ENCODE data around the gene CDC25C. TPM values are rescaled to one million over a fixed set of nuclear protein-coding genes. Genes with fewer than 3 reads are reported as not detected.

Gene CDC25C
- total and polyA plus RNA-seq, 2 experiments from 2014 or later = 2.9 to 4.5 TPM

GRCh38 chr5:138344887-138345622 lies 13.5 kb upstream of the CDC25C start:
- Histone ChIP-seq H4K20me1 (ENCODE audit: insufficient read depth) (no peaks in the 10 kb centered on the region), H3K4me2 (ENCODE audit: unreplicated experiment) (no peak overlapping the region), H3K27ac (no peak overlapping the region), H3K9ac (no peak overlapping the region), H3K9me2 (ENCODE audit: insufficient read depth) (no peaks in the 10 kb centered on the region), H3K79me2 (ENCODE audit: insufficient read depth) (peaks cover 45% of the 10 kb centered on the region), H3K4me3 (no peak overlapping the region), H3K9me3 (ENCODE audit: low read depth) (no peaks in the 10 kb centered on the region), H2AFZ (no peak overlapping the region), H3K27me3 (replicated peaks; ENCODE audit: insufficient read depth) (no peaks in the 10 kb centered on the region), H3K4me1 (ENCODE audit: insufficient read depth) (peaks cover 15% of the 10 kb centered on the region), H3K36me3 (ENCODE audit: low read depth) (peaks cover 36% of the 10 kb centered on the region), H3F3A (ENCODE audit: insufficient read depth) (peaks cover 30% of the 10 kb centered on the region)
- 95 to 97% methylated on average over 31 to 32 of the region's 32 CpGs for WGBS, 2 experiments (ENCODE audit: low coverage in 1 of 2, low lambda C conversion rate in 2 of 2, missing lambda C conversion rate in 2 of 2)
- DNase-seq = no peak
- in situ Hi-C loops (cut with MboI) = no loop called here
- no peak for TF ChIP-seq EZH2 (IDR thresholded peaks at IDR 0.05; ENCODE audit: insufficient read depth, poor library complexity, severe bottlenecking)
- TF ChIP-seq EZH2phosphoT487 (IDR thresholded peaks at IDR 0.05; ENCODE audit: insufficient read depth, low read depth) = no peak

- no peaks in the 10 kb centered on the region for H3K9me2 ChIP-seq (ENCODE audit: insufficient read depth)
- no peak overlapping the region for H2AFZ ChIP-seq
- no peaks in the 10 kb centered on the region for H4K20me1 ChIP-seq (ENCODE audit: insufficient read depth)
- H3K79me2 ChIP-seq (ENCODE audit: insufficient read depth) = peaks cover 64% of the 10 kb centered on the region
- no peak for TF ChIP-seq EZH2 (IDR thresholded peaks at IDR 0.05; ENCODE audit: insufficient read depth, poor library complexity, severe bottlenecking)
- no peak for TF ChIP-seq EZH2phosphoT487 (IDR thresholded peaks at IDR 0.05; ENCODE audit: insufficient read depth, low read depth)
- no peaks in the 10 kb centered on the region for H3F3A ChIP-seq (ENCODE audit: insufficient read depth)
- no peak for DNase-seq
- no peak overlapping the region for H3K27ac ChIP-seq
- peak overlapping the region; percentile 82 for H3K4me3 ChIP-seq
- H3K27me3 ChIP-seq (replicated peaks; ENCODE audit: insufficient read depth) = no peaks in the 10 kb centered on the region
- peak overlapping the region; percentile 95 for H3K9ac ChIP-seq
- peaks cover 24% of the 10 kb centered on the region for H3K36me3 ChIP-seq (ENCODE audit: low read depth)
- in situ Hi-C loops (cut with MboI) = no loop called here
- WGBS, 2 experiments (ENCODE audit: low coverage in 1 of 2, low lambda C conversion rate in 2 of 2, missing lambda C conversion rate in 2 of 2) = 94% methylated on average over 3 of the region's 3 CpGs
- H3K4me1 ChIP-seq (ENCODE audit: insufficient read depth) = peaks cover 16% of the 10 kb centered on the region
- no peaks in the 10 kb centered on the region for H3K9me3 ChIP-seq (ENCODE audit: low read depth)
- peak overlapping the region; percentile 99 for H3K4me2 ChIP-seq (ENCODE audit: unreplicated experiment)
These were observed 8.4 kb upstream of the CDC25C start for GRCh38 chr5:138340008-138340407.

DNA sequence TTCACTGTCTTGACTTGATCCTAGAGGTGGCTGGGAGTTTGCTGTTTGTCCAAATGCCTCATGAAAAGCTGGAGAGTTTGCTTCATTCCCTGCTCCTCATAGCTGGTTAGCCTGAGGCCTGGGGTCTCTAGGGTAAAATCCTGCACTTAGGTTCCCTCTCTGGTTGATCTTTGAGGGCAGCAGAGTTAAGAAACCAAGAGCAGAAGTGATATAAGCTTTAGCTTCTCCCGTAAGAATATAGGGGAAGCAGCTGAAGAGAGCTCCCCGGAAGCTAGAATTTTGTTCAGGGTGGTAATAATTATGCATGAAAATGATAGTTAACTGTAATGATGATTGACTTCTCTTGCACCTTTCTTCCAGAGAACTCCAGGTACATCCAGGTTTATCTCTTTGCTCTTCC lies 7.9 kb upstream of the CDC25C start:
- Histone ChIP-seq H3K27me3 (replicated peaks; ENCODE audit: insufficient read depth) (no peaks in the 10 kb centered on the region), H3K4me2 (ENCODE audit: unreplicated experiment) (peak overlapping the region; percentile 99), H2AFZ (peak overlapping the region; percentile 90), H3K36me3 (ENCODE audit: low read depth) (peaks cover 23% of the 10 kb centered on the region), H4K20me1 (ENCODE audit: insufficient read depth) (no peaks in the 10 kb centered on the region), H3K27ac (peak overlapping the region; percentile 92), H3K4me1 (ENCODE audit: insufficient read depth) (peaks cover 16% of the 10 kb centered on the region), H3K79me2 (ENCODE audit: insufficient read depth) (peaks cover 64% of the 10 kb centered on the region), H3K9ac (peak overlapping the region; percentile 95), H3K9me3 (ENCODE audit: low read depth) (no peaks in the 10 kb centered on the region), H3K9me2 (ENCODE audit: insufficient read depth) (no peaks in the 10 kb centered on the region), H3F3A (ENCODE audit: insufficient read depth) (no peaks in the 10 kb centered on the region), H3K4me3 (peak overlapping the region; percentile 82)
- in situ Hi-C loops (cut with MboI) = no loop called here
- DNase-seq = no peak
- 55 to 56% methylated on average over 2 of the region's 2 CpGs for WGBS, 2 experiments (ENCODE audit: low coverage in 1 of 2, low lambda C conversion rate in 2 of 2, missing lambda C conversion rate in 2 of 2)
- TF ChIP-seq EZH2 (IDR thresholded peaks at IDR 0.05; ENCODE audit: insufficient read depth, poor library complexity, severe bottlenecking) (no peak), EZH2phosphoT487 (IDR thresholded peaks at IDR 0.05; ENCODE audit: insufficient read depth, low read depth) (no peak)

DNA sequence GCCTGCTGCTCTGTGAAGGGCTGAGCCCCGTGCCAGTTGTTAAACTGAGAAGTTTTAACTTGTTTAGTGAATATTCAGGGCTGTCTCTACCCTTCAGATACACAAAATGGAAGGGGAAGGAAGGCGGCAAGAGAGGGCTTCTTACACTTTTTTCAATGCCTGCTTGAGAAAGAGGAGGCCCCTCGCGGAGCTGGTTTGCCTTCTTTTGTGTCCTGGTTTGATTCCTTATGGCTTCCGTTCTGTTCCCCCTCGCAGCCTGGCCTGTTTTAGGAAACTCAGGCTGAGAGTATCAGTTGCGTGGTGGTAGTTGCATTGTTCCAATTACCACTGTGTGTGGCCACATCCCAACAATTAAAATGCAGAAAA lies 7.5 kb upstream of the CDC25C start:
- H3K36me3 ChIP-seq (ENCODE audit: low read depth) = peaks cover 19% of the 10 kb centered on the region; the same call in 1 of the 2 replicates
- WGBS, 2 experiments (ENCODE audit: low coverage in 1 of 2, low lambda C conversion rate in 2 of 2, missing lambda C conversion rate in 2 of 2) = 2 to 4% methylated on average over 7 of the region's 7 CpGs

More for the DNA sequence above, 7.5 kb upstream of the CDC25C start:
- peak overlapping the region; percentile 99 for H3K4me2 ChIP-seq (ENCODE audit: unreplicated experiment)
- H3K4me3 ChIP-seq = peak overlapping the region; percentile 82
- H3K27ac ChIP-seq = peak overlapping the region; percentile 92
- DNase-seq = peak; percentile 57
- no peaks in the 10 kb centered on the region for H3K9me3 ChIP-seq (ENCODE audit: low read depth)
- no peaks in the 10 kb centered on the region for H3K9me2 ChIP-seq (ENCODE audit: insufficient read depth)
- H3K4me1 ChIP-seq (ENCODE audit: insufficient read depth) = peaks cover 16% of the 10 kb centered on the region
- H3K27me3 ChIP-seq (replicated peaks; ENCODE audit: insufficient read depth) = no peaks in the 10 kb centered on the region
- in situ Hi-C loops (cut with MboI) = no loop called here
- peak overlapping the region; percentile 90 for H2AFZ ChIP-seq
- peaks cover 60% of the 10 kb centered on the region for H3K79me2 ChIP-seq (ENCODE audit: insufficient read depth)
- H3F3A ChIP-seq (ENCODE audit: insufficient read depth) = no peaks in the 10 kb centered on the region
- H3K9ac ChIP-seq = peak overlapping the region; percentile 95
- no peaks in the 10 kb centered on the region for H4K20me1 ChIP-seq (ENCODE audit: insufficient read depth)
- no peak for TF ChIP-seq EZH2phosphoT487 (IDR thresholded peaks at IDR 0.05; ENCODE audit: insufficient read depth, low read depth)
- TF ChIP-seq EZH2 (IDR thresholded peaks at IDR 0.05; ENCODE audit: insufficient read depth, poor library complexity, severe bottlenecking) = no peak

Measured in GM23248 (cell line).